Tibial nerve (tissue), 4 donors: ENCODE data around the gene ACP6. TPM values are rescaled to one million over a fixed set of nuclear protein-coding genes. Genes with fewer than 3 reads are reported as not detected.

Experiments used
- DNase-seq, 2 donors: peaks; one replicate each; pipeline ENCODE4 v3.0.0-alpha.2; 2019; ENCODE audit warnings: low spot score in 2 of 2
- H3K27ac ChIP-seq, 4 donors: fragments of 200-600 bp; sonication (generic) in 3 of 4; one replicate each; pipeline ENCODE4 v1.5.1; 2017 to 2019; ENCODE audit warnings: mild to moderate bottlenecking in 1 of 4
- H3K27me3 ChIP-seq, 2 donors: fragments of 200-600 bp; sonication (generic) in 1 of 2; one replicate each; pipeline versions ENCODE4 v1.5.1 to v1.6.0; 2017 to 2019
- H3K36me3 ChIP-seq, 3 donors: fragments of 200-600 bp; sonication (generic); one replicate each; pipeline ENCODE4 v1.5.1; 2018 to 2019
- H3K4me1 ChIP-seq, 4 donors: fragments of 200-600 bp; sonication (generic) in 3 of 4; one replicate each; pipeline ENCODE4 v1.5.1; 2017 to 2019
- H3K4me3 ChIP-seq, 4 donors: fragments of 200-600 bp; sonication (generic) in 3 of 4; one replicate each; pipeline ENCODE4 v1.5.1; 2017 to 2019; ENCODE audit warnings: mild to moderate bottlenecking in 1 of 4, moderate library complexity in 1 of 4
- H3K9me3 ChIP-seq, 4 donors: fragments of 200-600 bp; sonication (generic) in 3 of 4; one replicate each; pipeline ENCODE4 v1.5.1; 2017 to 2019
- EP300 ChIP-seq, 2 donors: sonication (generic); formaldehyde crosslinking; IDR thresholded peaks; one replicate each; pipeline ENCODE4 v1.6.1; 2017; ENCODE audit warnings: antibody characterized with exemption in 2 of 2, mild to moderate bottlenecking in 1 of 2
- POLR2A ChIP-seq, 2 donors: fragments of 450-650 bp; IDR thresholded peaks; one replicate each; pipeline ENCODE4 v1.6.1; 2017; ENCODE audit warnings: antibody characterized with exemption in 2 of 2, mild to moderate bottlenecking in 2 of 2, moderate library complexity in 2 of 2
- WGBS, 2 donors: methylation state at CpG; one replicate each; pipeline ENCODE4 v1.1.5; 2018; 5-methylcytosine and 5-hydroxymethylcytosine counted together
- total RNA-seq, 4 donors: library from RNA; depleted of rRNA; stranded (reverse); fragments of >200 nt; gene quantifications; one replicate each; pipeline ENCODE4 v1.1.0, GENCODE V29; 2016
- TF ChIP-seq, protein P1 (sequence below), 5 experiments: fragments of 200-600 bp in 3 of 5; fragments of 450-650 bp in 2 of 5; sonication (generic) in 3 of 5; IDR thresholded peaks; one replicate each; pipeline ENCODE4 v1.5.1; 2016 to 2019; ENCODE audit warnings: antibody characterized with exemption in 5 of 5, mild to moderate bottlenecking in 3 of 5, moderate library complexity in 2 of 5

ACP6 gene
- total RNA-seq, 4 donors from 2014 or later: 13.7 to 29.4 (median 20.9) TPM

DNA sequence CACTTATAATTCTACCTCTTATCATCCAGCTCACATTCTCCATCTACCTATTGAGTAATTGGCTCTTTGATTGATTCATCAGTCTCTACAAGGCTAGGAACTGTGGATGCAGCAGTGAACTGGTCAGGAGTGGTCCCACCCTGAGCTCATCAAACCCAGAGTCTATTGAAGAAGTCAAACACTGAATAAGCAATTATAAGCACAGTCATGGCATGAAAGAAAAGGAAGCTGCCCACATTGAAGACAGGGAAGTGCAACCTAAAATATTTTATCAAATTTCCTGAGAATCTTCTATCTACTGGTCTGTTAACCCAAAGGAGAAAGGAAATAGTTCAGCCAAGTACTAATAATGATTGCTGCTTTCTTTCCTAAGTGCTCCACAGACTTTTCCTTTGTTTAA is 35.7 kb downstream of the ACP6 start:
- Histone ChIP-seq H3K27me3 (no peaks in the 10 kb centered on the region), H3K36me3 (peaks cover 0 to 7% (median 0%) of the 10 kb centered on the region in 3 donors), H3K27ac (no peak overlapping the region), H3K9me3 (no peaks in the 10 kb centered on the region), H3K4me1 (no peaks in the 10 kb centered on the region), H3K4me3 (no peak overlapping the region)
- no peak for DNase-seq
- TF ChIP-seq, protein P1, sequence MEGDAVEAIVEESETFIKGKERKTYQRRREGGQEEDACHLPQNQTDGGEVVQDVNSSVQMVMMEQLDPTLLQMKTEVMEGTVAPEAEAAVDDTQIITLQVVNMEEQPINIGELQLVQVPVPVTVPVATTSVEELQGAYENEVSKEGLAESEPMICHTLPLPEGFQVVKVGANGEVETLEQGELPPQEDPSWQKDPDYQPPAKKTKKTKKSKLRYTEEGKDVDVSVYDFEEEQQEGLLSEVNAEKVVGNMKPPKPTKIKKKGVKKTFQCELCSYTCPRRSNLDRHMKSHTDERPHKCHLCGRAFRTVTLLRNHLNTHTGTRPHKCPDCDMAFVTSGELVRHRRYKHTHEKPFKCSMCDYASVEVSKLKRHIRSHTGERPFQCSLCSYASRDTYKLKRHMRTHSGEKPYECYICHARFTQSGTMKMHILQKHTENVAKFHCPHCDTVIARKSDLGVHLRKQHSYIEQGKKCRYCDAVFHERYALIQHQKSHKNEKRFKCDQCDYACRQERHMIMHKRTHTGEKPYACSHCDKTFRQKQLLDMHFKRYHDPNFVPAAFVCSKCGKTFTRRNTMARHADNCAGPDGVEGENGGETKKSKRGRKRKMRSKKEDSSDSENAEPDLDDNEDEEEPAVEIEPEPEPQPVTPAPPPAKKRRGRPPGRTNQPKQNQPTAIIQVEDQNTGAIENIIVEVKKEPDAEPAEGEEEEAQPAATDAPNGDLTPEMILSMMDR (IDR thresholded peaks at IDR 0.05): no peak
- TF ChIP-seq POLR2A (IDR thresholded peaks at IDR 0.05) (no peak), EP300 (IDR thresholded peaks at IDR 0.05) (no peak)

DNA sequence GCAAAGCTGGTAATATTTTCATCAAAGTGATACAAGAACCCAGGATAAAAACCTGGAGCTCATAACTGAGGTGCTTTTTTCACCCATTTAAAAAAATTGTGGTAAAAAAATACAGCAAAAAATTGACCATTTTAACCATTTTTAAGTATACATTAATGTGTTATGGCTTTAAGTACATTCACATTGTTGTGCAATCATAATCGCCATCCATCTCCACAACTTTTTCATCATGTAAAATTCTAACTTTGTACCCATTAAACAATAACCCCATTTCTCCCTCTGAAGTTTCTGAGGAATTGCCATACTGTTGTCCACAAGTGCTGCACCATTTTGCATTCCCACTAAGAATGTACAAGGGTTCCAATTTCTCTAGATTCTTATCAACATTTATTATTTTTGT is 36.6 kb downstream of the ACP6 start:
- H3K27me3 ChIP-seq: no peaks in the 10 kb centered on the region

GRCh38 chr1:147631839-147632238 is 38.5 kb downstream of the ACP6 start:
- H3K4me3 ChIP-seq: no peak overlapping the region
- DNase-seq: no peak
- 85 to 89% methylated on average over 3 of the region's 3 CpGs for WGBS, 2 donors

More for the DNA sequence above, 36.6 kb downstream of the ACP6 start:
- no peak for DNase-seq
- Histone ChIP-seq H3K36me3 (no peaks in the 10 kb centered on the region), H3K4me1 (no peaks in the 10 kb centered on the region), H3K4me3 (no peak overlapping the region), H3K27ac (no peak overlapping the region), H3K9me3 (no peaks in the 10 kb centered on the region)
- TF ChIP-seq EP300 (IDR thresholded peaks at IDR 0.05): no peak
- TF ChIP-seq, protein P1 (IDR thresholded peaks at IDR 0.05): no peak
- TF ChIP-seq POLR2A (IDR thresholded peaks at IDR 0.05): no peak
- 94 to 97% methylated on average over 1 of the region's 1 CpG for WGBS, 2 donors

GRCh38 chr1:147630447-147630846 is 39.9 kb downstream of the ACP6 start:
- WGBS, 2 donors: 65% methylated on average over 6 of the region's 6 CpGs
- TF ChIP-seq POLR2A (IDR thresholded peaks at IDR 0.05): no peak
- no peak for TF ChIP-seq EP300 (IDR thresholded peaks at IDR 0.05)
- TF ChIP-seq, protein P1 (IDR thresholded peaks at IDR 0.05): no peak
- no peaks in the 10 kb centered on the region for H3K27me3 ChIP-seq
- no peaks in the 10 kb centered on the region for H3K9me3 ChIP-seq
- no peak for DNase-seq
- no peak overlapping the region for H3K27ac ChIP-seq
- no peak overlapping the region for H3K4me3 ChIP-seq
- no peaks in the 10 kb centered on the region for H3K36me3 ChIP-seq
- peaks cover 0 to 9% (median 0%) of the 10 kb centered on the region in 4 donors for H3K4me1 ChIP-seq

More at GRCh38 chr1:147631839-147632238, 38.5 kb downstream of the ACP6 start:
- Histone ChIP-seq H3K27me3 (no peaks in the 10 kb centered on the region), H3K36me3 (no peaks in the 10 kb centered on the region), H3K9me3 (no peaks in the 10 kb centered on the region), H3K4me1 (no peaks in the 10 kb centered on the region), H3K27ac (no peak overlapping the region)
- TF ChIP-seq POLR2A (IDR thresholded peaks at IDR 0.05) (no peak), EP300 (IDR thresholded peaks at IDR 0.05) (no peak)
- TF ChIP-seq, protein P1 (IDR thresholded peaks at IDR 0.05): no peak

DNA sequence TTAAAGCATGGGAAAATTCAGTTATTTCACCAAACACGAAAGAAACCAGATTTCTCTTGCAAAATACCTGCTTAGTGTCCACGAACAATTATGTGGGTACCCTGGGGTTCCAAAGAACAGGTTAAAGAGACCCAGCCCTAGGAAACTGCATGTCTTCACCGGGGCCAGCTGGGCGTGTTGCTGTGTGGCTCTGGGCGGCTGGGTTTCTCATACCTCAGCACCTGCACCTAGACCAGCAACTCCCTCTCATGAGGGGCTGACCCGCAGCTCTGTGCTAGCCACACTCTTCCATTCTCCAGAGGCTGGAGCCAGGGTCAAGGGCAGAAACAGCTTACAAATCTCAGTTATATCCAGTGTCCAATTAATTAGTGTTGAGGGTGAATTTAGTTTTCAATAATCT is 40.3 kb downstream of the ACP6 start:
- Histone ChIP-seq H3K36me3 (no peaks in the 10 kb centered on the region), H3K4me1 (peaks cover 0 to 13% (median 0%) of the 10 kb centered on the region in 4 donors), H3K9me3 (no peaks in the 10 kb centered on the region), H3K27me3 (no peaks in the 10 kb centered on the region), H3K4me3 (no peak overlapping the region), H3K27ac (no peak overlapping the region)
- TF ChIP-seq POLR2A (IDR thresholded peaks at IDR 0.05) (no peak), EP300 (IDR thresholded peaks at IDR 0.05) (no peak)
- TF ChIP-seq, protein P1 (IDR thresholded peaks at IDR 0.05): no peak
- WGBS, 2 donors: 86 to 91% methylated on average over 6 of the region's 6 CpGs
- no peak for DNase-seq
